GM10847 (cell line): ENCODE results near the gene STRN3.

Experiments used
- POLR2A ChIP-seq: IDR thresholded peaks from 2 replicates; pipeline ENCODE4 v1.6.1; 2011; ENCODE audit not compliant: insufficient read length; ENCODE audit errors: extremely low read depth

The STRN3 gene

GRCh38 chr14:30869551-30870155 lies 156.5 kb downstream of the STRN3 start:
- no peak for TF ChIP-seq POLR2A

GRCh38 chr14:30868736-30869135 lies 157.4 kb downstream of the STRN3 start:
- TF ChIP-seq POLR2A: no peak

GRCh38 chr14:30864934-30865333 lies 161.2 kb downstream of the STRN3 start:
- TF ChIP-seq POLR2A: no peak

GRCh38 chr14:30861200-30861599 lies 165.0 kb downstream of the STRN3 start:
- no peak for TF ChIP-seq POLR2A

- no peak for TF ChIP-seq POLR2A
Measured at GRCh38 chr14:30855345-30856037, 170.7 kb downstream of the STRN3 start.

GRCh38 chr14:30854492-30854891 lies 171.7 kb downstream of the STRN3 start:
- TF ChIP-seq POLR2A: no peak

GRCh38 chr14:30853946-30854345 lies 172.2 kb downstream of the STRN3 start:
- TF ChIP-seq POLR2A: no peak

- TF ChIP-seq POLR2A: no peak
Measured at GRCh38 chr14:30849983-30850382, 176.2 kb downstream of the STRN3 start.

GRCh38 chr14:30849354-30849753 lies 176.8 kb downstream of the STRN3 start:
- no peak for TF ChIP-seq POLR2A

GRCh38 chr14:30848449-30849240 lies 177.5 kb downstream of the STRN3 start:
- no peak for TF ChIP-seq POLR2A
